RPMI7951 (cell line): ENCODE results near the gene HSP90AA1. TPM values are rescaled to one million over a fixed set of nuclear protein-coding genes. Genes with fewer than 3 reads are reported as not detected.
"Not testable (repeated sequence)": the region's sequence is repeated elsewhere in the genome, so short reads cannot be mapped to it uniquely, and the experiment has no call there.

ENCODE experiments used
- DNase-seq: peaks from one replicate; pipeline ENCODE4 v3.0.0-alpha.2; 2012; ENCODE audit warnings: low read depth
- total RNA-seq: library from RNA; depleted of rRNA; stranded (reverse); fragments of >200 nt; shearing (Covaris generic); gene quantifications from 2 replicates; pipeline ENCODE4 v1.2.3, GENCODE V29; 2014

Gene HSP90AA1
- total RNA-seq, 1 experiment from 2014 or later: 282 TPM

DNA sequence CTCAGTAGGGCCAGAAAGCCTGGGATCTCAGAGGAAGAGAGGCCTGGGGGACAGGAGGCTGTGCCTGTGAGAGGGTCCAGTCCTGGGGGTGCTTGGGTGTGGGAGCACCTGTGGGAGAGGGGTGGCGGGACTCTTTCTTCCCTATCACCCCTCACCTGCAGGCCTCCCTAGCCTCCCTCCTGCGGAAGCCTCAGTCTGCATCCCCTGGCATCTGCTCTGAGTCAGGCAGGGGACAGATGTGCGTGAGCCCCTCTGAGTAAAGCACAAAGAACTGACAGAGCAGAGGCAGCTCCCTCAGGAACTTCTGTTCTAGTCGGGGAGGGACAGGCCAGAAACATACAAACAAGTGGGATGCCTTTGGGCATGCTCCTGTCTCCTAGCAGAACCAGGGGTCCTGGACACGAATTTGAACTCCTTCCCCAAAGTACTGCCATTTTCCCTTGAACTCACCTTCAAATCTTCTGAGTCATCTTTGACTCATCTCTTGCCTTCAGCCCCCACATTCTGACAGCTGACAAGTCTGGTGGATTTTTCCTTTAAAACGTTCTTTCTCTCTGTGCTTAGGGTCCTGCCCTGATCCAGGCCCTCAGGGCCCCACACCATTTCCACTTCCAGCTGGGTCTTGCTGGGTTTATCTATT lies 8.5 kb upstream of the HSP90AA1 start:
- peak; percentile 68 for DNase-seq

DNA sequence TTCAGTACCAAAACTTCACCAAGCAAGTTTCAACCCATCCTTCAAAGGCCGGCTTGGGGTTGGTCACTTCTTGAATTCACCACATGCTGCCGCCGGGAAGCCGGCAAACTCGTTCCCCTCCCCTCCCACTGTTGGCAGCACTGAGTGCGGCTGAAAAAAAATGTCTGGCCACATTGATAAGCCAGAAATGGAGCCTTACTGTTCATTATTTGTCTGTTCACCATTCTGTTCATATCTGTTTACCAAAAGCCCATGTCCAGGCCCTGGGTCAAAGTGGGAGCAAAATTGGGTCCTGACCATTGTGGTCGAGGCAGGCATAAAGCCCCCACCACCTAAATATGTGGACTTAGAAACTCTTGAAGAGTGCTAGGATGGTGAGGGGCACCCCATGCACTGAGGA lies 7.3 kb upstream of the HSP90AA1 start:
- no peak for DNase-seq

DNA sequence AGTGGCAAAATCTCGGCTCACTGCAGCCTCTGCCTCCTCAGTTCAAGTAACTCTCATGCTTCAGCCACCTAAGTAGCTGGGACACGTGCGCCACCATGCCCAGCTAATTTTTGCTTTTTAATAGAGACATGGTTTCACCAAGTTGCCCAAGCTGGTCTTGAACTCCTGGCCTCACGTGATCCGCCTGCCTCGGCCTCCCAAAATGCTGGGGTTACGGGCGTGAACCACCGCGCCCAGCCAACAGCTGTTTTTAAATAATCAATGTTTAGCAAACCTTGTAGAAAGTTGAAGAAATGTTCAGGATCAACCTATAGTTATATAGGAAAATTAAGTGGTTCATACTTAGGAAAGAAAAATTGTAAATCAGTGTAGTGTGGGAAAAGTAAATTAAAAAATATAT lies 6.0 kb upstream of the HSP90AA1 start:
- no peak for DNase-seq

DNA sequence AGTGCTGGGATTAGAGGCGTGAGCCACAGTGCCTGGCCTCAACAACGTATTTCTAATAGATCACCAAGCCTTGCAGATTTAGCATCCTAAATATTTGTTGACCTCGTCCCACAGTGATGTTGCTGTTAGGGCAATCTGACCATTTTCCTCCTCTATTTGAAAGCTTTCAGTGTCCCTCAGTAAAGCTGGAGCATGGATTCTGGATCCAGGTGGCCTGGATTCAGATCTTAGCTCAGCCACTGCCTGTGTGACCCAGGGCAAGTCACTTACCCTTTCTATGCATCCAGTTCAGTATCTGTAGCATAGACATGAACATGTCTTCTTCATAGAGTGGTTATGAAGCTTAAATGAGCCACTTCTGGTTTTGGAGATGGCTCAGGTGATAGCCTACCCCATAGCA lies 3.9 kb upstream of the HSP90AA1 start:
- DNase-seq: no peak

DNA sequence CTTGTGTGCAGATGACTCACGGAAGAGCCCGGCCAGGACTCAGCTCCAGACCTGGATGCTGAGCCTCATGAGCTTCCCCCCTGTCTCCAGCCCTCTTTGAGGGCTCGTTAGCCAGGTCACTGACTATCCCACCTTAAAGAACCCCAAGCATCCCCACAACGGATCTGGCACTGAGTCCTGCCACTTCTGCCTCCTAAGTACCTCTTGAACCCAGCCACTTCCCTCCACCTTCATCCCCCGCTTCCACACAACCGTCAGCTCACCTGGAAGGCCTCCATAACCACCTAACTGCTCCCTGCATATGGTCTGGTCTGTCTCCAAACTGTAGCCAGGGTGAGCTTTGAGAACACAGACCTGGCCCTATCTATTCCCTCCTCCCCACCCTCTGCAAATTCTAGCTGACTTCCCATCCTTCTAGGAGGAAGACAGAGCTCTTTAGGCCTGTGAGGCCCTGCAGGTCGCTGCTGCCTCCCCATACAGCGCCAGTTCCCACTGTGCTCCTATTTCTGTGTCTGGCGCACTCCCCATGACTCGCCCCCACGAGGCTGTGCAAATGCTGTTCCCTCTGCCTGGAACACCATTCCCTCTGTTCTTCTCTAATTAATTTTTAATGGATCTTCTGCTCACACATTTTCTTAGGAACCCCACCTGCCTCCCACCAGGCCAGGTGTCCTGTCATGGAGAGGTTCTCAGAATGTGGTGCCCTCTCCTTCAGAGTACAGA lies 2.9 kb upstream of the HSP90AA1 start:
- DNase-seq: no peak

DNA sequence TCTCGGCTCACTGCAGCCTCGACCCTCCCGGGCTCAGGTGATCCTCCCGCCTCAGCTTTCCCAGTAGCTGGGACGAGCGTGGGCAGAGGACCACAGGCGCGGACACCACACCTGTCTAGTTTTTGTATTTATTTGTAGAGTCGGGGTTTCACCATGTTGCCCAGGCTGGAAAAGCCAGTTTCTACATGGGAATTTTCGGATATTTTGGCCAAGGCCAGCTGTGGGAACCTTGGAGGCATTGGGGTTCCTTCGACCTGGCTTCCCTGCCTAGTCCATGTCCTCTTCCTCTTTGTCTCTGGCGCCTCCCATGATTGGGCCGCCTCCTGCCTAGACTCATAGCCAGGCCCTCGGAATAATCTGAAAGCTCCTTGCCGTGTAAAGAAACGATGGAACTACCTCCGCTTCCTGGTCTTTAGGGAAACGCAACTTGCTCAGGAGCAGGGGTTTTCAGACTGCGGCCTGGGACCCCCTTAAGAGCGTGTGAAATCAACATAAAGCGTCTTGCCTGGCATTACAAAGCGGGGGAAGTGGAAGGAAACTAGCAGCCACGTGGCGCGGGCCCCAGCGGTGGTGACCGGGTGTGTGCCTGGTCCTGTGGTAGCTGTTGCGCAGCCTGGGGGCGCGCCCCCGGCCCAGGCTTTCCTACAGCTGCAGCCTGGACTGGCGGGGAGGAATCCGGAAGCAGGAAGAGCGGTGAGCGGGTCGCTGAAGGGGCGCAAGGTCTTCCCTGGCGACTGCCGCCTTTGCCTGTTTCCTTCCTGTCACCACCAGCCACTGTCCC lies 1.4 kb upstream of the HSP90AA1 start:
- no peak for DNase-seq

DNA sequence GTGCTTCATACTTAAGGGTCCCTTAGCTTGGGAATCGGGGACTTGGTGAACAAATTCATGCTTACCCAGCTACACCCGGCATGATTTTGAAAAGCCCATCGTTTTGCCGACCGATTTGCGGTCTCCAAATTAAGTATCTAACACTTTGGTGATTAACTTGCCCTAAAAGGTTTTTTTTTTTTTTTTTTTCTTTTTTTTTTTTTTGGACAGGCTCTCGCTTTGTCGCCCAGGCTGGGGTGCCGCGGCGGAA lies 843 bp upstream of the HSP90AA1 start:
- no peak for DNase-seq

DNA sequence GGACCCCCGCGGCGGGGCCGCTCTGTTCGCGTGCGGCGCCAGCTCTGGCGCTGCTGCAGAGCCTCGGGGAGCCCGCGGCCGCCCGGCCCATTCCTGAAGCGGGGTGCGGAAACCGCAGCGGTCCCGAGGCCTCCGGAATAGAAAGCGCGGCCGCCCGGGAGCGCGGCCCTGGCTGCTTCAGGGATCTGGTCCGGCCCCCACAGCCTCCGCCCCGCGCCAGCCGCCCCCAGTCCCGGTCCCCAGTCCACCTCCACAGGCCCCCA lies 204 bp downstream of the HSP90AA1 start:
- DNase-seq: no peak

DNA sequence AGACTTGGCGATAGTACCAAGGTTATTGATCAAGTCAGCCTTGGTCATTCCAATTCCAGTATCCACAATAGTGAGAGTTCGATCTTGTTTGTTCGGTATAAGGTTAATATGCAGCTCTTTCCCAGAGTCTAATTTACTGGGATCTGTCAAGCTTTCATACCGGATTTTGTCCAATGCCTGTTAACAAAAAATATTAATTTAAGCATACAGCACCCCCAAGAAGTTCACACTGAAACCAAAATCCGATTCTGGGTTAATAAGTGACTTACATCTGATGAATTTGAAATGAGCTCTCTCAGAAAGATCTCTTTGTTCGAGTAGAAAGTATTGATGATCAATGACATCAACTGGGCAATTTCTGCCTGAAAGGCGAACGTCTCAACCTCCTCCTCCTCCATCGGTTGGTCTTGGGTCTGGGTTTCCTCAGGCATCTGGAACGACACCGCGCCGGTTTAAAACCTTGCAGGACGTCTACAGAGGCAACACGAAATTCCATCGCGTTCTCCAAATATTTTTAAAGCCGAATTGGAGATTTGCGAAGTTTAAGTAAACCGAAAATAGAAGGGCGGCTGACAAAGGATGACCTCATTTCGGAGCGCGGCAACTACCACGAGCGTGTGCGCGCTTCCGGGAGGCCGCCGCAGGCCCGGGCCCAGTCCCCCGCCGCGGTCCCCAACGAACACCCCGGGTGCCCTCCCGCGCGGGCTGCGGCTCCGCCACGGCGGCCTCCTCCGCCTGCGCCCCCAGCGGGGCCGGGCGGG lies 716 bp downstream of the HSP90AA1 start:
- DNase-seq: peak; percentile 59

DNA sequence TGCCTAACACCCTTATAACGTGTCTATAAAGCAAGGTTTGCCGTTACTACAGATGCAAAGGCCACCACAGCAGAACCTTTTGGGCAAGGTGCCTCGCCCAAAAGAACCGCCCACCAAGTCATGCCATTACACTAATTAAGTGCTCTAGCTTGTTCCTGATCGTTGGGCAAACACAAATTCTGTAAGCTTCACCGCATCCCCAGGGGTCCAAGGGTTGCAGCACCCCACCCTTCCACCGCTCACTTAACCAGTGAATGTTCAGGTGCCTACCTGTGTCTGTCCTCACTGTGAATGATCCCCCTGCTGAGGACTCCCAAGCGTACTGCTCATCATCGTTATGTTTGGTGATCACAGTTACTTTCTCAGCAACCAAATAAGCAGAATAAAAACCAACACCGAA lies 1.4 kb downstream of the HSP90AA1 start:
- no peak for DNase-seq

DNA sequence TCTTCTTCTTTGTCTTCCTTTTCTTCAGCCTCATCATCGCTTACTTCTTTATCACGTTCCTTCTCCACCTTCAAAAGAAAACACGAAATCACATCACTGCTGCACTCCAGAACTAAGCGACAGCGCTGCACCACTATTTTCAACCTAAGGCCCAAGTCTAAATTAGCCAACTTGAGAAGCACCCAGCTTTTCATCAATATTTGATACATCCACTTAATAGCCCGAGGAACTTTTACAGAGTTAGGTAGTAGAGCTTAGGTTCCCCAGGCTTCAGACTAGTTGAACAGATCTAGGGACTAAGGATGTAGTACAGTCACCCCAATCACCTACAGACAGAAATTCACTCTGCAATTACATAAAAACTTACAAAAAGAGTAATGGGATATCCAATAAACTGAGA lies 1.9 kb downstream of the HSP90AA1 start:
- no peak for DNase-seq

DNA sequence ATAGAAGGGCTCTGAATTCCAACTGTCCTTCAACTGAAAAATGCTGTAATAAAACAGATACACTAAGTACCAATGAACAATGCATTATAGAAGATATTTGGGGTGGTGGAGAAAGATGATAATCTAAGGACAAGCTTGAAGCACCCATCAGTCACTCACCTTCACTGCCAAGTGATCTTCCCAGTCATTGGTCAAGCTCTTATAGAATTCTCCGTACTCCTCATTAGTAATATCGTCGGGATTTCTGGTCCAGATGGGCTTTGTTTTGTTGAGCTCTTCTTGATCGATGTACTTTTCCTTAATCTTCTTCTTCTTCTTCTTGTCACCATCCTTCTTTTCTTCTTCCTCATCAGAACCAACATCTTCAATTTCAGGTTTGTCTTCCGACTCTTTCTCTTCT lies 2.3 kb downstream of the HSP90AA1 start:
- DNase-seq: not testable (repeated sequence)

DNA sequence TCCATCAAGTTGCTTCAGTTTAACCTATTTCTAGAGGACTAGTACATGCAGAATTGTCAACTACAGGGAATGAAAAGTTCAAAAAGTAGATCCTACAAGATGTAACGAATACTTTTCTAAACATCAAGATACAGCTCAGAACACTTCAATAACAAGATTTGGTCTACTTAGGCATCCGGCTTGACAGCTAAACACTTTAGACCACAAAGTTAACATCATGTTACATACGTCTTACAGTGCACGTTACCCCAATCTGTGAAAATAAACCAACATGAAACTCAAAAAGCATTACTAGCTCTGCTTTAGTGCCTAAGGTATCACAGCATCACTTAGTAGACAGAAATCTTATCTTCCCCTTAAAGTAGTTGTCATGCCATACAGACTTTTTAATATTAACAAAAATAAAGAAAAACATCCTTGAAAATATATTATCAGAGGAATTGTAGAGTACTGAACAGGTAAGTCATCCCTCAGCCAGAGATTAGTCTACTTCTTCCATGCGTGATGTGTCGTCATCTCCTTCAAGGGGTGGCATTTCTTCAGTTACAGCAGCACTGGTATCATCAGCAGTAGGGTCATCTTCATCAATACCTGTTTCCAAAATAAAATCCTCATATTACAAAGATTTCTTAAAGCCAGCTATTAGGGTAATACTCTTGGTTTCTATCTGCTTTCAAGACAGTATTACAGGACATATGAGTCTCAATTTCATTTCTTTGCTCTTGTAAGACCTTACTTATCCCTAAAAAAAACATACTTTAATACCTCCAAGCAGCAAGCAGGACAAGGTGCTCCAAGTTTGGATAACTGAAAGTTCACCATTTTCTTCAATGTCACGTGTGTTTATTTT lies 5.4 kb downstream of the HSP90AA1 start:
- DNase-seq: no peak

DNA sequence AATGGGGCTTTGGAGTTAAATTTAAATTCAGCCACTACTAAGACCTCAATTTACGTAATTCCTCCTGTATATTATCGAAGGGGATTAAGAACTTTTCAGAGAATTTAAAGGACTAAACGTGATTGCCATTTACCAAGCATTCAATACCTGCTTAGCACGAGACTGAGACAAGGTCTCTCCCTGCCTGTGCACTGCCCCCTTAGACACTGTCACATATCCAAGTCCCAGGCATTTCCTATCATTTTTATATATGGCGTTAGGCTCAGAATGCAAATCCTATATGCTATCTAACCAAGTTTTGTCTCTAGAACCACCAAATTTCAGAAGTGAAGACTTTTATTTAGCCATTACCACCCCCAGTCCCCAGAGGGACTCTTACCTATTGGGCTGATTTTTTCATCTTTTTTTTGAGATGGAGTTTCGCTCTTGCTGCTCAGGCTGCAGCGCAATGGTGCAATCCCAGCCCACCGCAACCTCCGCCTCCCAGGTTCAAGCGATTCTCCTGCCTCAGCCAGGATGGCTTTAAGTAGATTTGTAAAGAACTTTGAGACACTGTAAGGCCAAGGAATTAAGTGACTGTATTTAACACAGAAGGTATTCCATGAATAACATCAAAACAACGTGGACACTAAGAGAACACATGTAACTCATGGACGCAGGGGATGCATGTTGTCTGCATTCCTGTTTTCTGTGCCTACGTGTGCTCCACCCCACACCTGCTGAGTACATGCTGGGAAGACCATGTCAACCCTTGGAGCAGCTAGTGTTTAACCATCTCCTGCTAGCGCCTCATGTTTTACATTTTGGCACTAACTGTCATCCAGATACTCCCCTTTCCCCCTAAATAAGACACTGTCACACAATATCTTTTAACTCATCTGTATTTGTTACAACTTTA lies 6.4 kb downstream of the HSP90AA1 start:
- DNase-seq: no peak

DNA sequence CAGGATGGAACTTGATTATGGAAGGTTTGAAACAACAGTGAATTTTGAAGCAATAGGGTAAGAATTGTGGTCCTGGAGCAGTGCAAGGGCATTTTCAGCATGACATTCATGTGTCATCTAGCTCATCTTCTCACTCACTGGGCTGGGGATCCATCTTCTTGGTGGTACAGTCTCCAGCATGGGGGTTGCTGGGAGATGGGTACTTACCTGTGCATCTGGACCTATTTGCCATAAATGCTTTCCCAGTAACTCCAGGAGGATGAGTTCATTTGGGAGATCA lies 7.2 kb downstream of the HSP90AA1 start:
- no peak for DNase-seq

DNA sequence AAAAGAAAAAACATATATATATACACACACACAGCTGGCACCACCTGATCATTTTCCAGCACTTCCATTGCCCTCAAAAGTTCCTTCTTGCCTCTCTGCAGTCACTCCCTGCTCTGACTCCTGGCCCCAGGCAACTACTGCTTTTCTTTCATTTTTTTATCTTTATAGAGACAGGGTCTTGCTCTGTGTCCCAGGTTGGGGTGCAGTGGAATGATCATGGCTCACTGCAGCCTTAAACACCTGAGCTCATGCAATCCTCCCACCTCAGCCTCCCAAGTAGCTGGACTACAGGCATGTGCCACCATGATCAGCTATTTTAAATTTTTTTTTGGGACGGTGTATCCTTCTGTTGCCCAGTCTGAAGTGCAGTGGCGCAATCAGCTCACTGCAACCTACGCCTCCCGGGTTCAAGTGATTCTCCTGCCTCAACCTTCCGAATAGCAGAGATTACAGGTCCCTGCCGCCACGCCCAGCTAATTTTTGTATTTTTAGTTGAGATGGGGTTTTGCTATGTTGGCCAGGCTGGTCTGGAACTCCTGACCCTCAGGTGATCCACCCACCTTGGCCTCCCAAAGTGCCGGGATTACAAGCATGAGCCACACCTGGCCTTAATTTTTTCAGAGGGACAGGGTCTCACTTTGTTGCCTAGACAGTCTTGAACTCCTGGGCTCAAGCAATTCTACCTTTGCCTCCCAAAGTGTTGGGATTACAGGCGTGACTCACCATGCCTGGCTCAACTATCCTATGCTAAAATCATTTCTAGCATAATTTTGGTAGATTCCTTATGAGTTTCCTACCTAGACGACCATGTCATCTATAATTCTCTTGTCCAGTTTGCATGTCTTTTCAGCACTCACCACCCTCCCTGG lies 7.8 kb downstream of the HSP90AA1 start:
- no peak for DNase-seq

DNA sequence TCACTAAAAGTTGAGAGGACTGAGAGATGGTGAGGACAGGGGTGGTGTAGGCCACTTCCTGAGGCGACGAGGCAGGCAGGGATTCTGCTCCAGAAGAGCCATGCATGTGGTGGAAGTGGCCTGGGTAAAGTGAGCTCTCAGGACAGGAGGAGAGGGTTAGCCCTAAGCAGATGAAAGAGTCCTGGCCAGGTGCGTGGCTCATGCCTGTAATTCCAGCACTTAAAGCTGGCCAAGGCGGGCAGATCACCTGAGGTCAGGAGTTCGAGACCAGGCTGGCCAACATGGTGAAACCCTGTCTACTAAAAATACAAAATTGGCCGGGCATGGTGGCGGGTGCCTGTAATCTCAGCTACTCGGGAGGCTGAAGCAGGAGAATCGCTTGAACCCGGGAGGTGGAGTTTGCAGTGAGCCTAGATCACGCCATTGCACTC lies 8.5 kb downstream of the HSP90AA1 start:
- not testable (repeated sequence) for DNase-seq

DNA sequence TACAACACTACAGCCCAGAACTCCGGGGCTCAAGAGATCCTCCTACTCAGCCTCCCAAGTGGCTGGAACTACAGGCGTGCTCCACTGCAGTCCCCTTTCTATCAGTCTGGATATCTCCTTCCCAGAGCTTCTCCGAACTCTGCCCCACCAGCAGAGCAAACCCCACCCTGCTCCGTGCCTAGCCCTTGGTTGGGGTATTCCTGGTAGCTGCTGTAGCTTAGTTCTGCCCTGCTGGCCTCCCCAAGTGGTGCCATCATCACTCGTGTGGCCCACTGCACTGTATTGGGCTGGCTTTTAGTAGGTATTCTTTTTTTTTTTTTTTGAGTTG lies 9.5 kb downstream of the HSP90AA1 start:
- no peak for DNase-seq

DNA sequence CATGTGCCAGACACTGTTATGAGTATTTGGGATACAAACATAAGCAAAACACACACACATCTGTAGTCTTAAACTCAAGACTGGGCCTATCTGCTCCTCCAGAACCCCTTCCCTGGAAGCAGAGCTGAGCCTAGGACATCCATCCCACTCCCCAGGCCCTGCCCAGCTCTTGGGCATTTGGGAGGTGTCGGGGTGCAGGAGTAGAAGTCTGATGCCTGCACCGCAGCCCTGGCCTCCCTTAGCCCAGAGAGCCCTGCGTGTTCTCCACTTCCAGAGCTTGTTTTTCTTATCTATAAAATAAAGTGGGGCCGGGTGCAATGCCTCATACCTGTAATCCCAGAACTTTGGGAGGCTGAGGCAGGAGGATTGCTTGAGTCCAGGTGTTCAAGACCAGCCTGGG lies 11.7 kb downstream of the HSP90AA1 start:
- DNase-seq: no peak

DNA sequence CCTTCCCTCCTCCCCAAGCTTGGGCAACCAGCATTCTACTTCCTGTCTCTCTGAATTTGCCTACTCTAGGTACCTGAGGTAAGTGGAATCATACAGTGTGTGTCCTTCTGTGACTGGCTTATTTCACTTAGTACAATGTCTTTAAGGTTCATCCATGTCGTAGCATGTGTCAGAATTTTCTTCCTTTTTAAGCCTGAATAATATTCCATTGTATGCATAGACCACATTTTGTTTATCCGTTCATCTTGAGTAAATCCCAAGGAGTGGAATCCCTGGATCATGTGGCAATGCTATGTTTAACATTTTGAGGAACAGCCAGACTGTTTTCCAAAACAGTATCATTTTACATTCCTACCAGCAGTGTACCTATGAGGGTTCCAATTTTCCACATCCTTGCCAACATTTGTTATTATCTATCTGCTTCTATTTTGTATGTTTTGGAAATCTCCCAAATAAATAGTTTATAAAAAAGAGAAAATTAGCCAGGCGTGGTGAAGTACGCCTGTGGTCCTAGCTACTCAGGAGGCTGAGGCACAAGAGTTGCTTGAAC lies 12.4 kb downstream of the HSP90AA1 start:
- no peak for DNase-seq
